Panc1 (cell line): Measurements from ENCODE around the gene KPTN. TPM values are rescaled to one million over a fixed set of nuclear protein-coding genes. Genes with fewer than 3 reads are reported as not detected.

Experiments used
- ATAC-seq: fragments of 200-7000 bp; cut with Tn5 transposase; 2 replicates; pipeline ENCODE4 v1.9.1; 2020; ENCODE audit warnings: mild to moderate bottlenecking, moderate library complexity
- BruUV-seq: library from RNA; stranded (reverse); fragments of 400-500 nt; replicated peaks from 2 replicates; lab custom pipeline; 2021; lab: Mats Ljungman, UMichigan
- CTCF ChIA-PET: fragments of 300-600 bp; sonication (Branson Sonifier 250); formaldehyde crosslinking; loops from one replicate; lab custom pipeline; 2022; ENCODE audit warnings: antibody characterized with exemption; lab: Charles Lee
- POLR2A ChIA-PET: fragments of 300-600 bp; sonication (Branson Sonifier 250); formaldehyde crosslinking; loops from one replicate; lab custom pipeline; 2022; ENCODE audit warnings: antibody characterized with exemption; lab: Charles Lee
- DNase-seq: peaks from one replicate; pipeline ENCODE4 v3.0.0-alpha.2; 2010; ENCODE audit warnings: low read depth, low spot score
- H3K27ac ChIP-seq: 2 replicates; pipeline ENCODE4 v1.5.1; 2011; ENCODE audit warnings: mild to moderate bottlenecking, low read length, inconsistent platforms
- H3K27me3 ChIP-seq: fragments of 200-500 bp; sonication (Bioruptor generic); 2 replicates; pipeline ENCODE4 v1.6.0; 2014; ENCODE audit warnings: low read length, inconsistent platforms; ENCODE audit not compliant: control insufficient read depth, insufficient read depth
- H3K36me3 ChIP-seq: fragments of 200-500 bp; sonication (Bioruptor generic); 2 replicates; pipeline ENCODE4 v1.5.1; 2014; ENCODE audit warnings: inconsistent platforms, mild to moderate bottlenecking, low read length, moderate library complexity; ENCODE audit not compliant: control insufficient read depth, insufficient read depth
- H3K4me1 ChIP-seq: 2 replicates; pipeline ENCODE4 v1.5.1; 2011; ENCODE audit warnings: inconsistent platforms, mild to moderate bottlenecking, low read length, moderate library complexity; ENCODE audit not compliant: control insufficient read depth, insufficient read depth
- H3K4me3 ChIP-seq, 2 experiments: 2 replicates each; pipeline ENCODE4 v1.5.1; 2011 to 2012; ENCODE audit warnings: low read depth in 2 of 2, low read length in 2 of 2, mild to moderate bottlenecking in 2 of 2, inconsistent platforms in 1 of 2, moderate library complexity in 1 of 2
- H3K9me3 ChIP-seq: fragments of 200-500 bp; sonication (Bioruptor generic); 2 replicates; pipeline ENCODE4 v1.5.1; 2014; ENCODE audit warnings: low read depth, mild to moderate bottlenecking, inconsistent platforms, low read length, moderate library complexity; ENCODE audit not compliant: control insufficient read depth, insufficient read depth
- POLR2AphosphoS5 ChIP-seq: IDR thresholded peaks from 2 replicates; pipeline ENCODE4 v1.6.1; 2012; ENCODE audit warnings: mild to moderate bottlenecking, low read depth, low read length, moderate library complexity
- SIN3A ChIP-seq: IDR thresholded peaks from 2 replicates; pipeline ENCODE4 v1.6.1; 2012; ENCODE audit warnings: low read depth, mild to moderate bottlenecking, low read length, moderate library complexity, borderline replicate concordance; ENCODE audit not compliant: insufficient read depth
- TCF7L2 ChIP-seq: IDR thresholded peaks from 2 replicates; pipeline ENCODE4 v1.6.1; 2011; ENCODE audit warnings: mild to moderate bottlenecking, low read depth, low read length, inconsistent platforms
- in situ Hi-C: cut with HindIII; loops from 2 replicates; pipeline ENCODE4 v1.10.0; 2016; ENCODE audit warnings: low sequenced_read_pairs, low pct_unique_long_range_greater_than_20kb
- intact Hi-C: fragments of 100-400 bp; cut with micrococcal nuclease; formaldehyde crosslinking; loops from one replicate; pipeline ENCODE4 v1.10.0; 2022; ENCODE audit not compliant: unreplicated experiment
- total RNA-seq: library from RNA; stranded (reverse); gene quantifications from one replicate; pipeline ENCODE4 v1.2.1, GENCODE V29; 2021; ENCODE audit not compliant: unreplicated experiment
- TF ChIP-seq, protein P1 (sequence below), 2 experiments: IDR thresholded peaks; 2 replicates each; pipeline ENCODE4 v1.6.1; 2011 to 2012; ENCODE audit warnings: low read depth in 2 of 2, control low read depth in 1 of 2, low read length in 1 of 2, mild to moderate bottlenecking in 1 of 2, moderate library complexity in 1 of 2; ENCODE audit not compliant: insufficient read depth in 1 of 2
- TF ChIP-seq, protein P2 (sequence below): fragments of 450-650 bp; IDR thresholded peaks from 2 replicates; pipeline ENCODE4 v1.5.1; 2017; ENCODE audit warnings: mild to moderate bottlenecking

KPTN gene
- total RNA-seq, 1 experiment from 2014 or later, result 26.5 TPM

DNA sequence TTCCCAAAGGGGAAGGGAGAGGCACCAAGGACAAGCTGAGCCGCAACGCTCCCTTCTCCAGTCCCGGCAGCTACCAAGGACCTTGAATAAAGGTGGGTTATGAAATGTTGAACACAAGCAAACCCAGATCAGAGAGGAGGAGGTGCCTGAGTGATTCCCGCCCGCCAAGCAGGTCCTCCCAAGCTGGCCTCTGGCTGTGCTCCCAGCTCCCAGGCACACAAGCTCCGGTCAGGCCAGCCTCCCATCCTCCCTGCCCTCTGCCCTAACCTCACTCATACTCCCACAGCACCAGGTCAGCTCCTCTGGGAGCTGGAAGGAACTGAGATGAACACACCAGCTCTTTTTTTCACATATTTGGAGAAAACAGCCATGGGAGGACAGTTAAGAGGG lies 27.1 kb upstream of the KPTN start:
- Histone ChIP-seq H3K4me1 (peaks cover 22% of the 10 kb centered on the region), H3K27ac (no peak overlapping the region), H3K27me3 (no peaks in the 10 kb centered on the region), H3K9me3 (no peaks in the 10 kb centered on the region), H3K36me3 (no peaks in the 10 kb centered on the region; the same call in 1 of the 2 replicates), H3K4me3 (no peak overlapping the region)
- CTCF ChIA-PET, result no interaction called here
- in situ Hi-C loops (no loop called here), intact Hi-C loops (loop anchor here (10.0 kb wide), 1 partner anchor 94 kb away; the partner anchor contains the start of gene BICRA)
- ATAC-seq (no peak), DNase-seq (no peak)
- no TSS peak for BruUV-seq
- POLR2A ChIA-PET, result no interaction called here
- TF ChIP-seq, protein P1, sequence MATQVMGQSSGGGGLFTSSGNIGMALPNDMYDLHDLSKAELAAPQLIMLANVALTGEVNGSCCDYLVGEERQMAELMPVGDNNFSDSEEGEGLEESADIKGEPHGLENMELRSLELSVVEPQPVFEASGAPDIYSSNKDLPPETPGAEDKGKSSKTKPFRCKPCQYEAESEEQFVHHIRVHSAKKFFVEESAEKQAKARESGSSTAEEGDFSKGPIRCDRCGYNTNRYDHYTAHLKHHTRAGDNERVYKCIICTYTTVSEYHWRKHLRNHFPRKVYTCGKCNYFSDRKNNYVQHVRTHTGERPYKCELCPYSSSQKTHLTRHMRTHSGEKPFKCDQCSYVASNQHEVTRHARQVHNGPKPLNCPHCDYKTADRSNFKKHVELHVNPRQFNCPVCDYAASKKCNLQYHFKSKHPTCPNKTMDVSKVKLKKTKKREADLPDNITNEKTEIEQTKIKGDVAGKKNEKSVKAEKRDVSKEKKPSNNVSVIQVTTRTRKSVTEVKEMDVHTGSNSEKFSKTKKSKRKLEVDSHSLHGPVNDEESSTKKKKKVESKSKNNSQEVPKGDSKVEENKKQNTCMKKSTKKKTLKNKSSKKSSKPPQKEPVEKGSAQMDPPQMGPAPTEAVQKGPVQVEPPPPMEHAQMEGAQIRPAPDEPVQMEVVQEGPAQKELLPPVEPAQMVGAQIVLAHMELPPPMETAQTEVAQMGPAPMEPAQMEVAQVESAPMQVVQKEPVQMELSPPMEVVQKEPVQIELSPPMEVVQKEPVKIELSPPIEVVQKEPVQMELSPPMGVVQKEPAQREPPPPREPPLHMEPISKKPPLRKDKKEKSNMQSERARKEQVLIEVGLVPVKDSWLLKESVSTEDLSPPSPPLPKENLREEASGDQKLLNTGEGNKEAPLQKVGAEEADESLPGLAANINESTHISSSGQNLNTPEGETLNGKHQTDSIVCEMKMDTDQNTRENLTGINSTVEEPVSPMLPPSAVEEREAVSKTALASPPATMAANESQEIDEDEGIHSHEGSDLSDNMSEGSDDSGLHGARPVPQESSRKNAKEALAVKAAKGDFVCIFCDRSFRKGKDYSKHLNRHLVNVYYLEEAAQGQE (IDR thresholded peaks at IDR 0.05; ENCODE audit: insufficient read depth in 1 of 2, low read depth in 2 of 2, low read length in 1 of 2), result no peak
- TF ChIP-seq SIN3A (no peak), TCF7L2 (no peak), POLR2AphosphoS5 (no peak)
- TF ChIP-seq, protein P2, sequence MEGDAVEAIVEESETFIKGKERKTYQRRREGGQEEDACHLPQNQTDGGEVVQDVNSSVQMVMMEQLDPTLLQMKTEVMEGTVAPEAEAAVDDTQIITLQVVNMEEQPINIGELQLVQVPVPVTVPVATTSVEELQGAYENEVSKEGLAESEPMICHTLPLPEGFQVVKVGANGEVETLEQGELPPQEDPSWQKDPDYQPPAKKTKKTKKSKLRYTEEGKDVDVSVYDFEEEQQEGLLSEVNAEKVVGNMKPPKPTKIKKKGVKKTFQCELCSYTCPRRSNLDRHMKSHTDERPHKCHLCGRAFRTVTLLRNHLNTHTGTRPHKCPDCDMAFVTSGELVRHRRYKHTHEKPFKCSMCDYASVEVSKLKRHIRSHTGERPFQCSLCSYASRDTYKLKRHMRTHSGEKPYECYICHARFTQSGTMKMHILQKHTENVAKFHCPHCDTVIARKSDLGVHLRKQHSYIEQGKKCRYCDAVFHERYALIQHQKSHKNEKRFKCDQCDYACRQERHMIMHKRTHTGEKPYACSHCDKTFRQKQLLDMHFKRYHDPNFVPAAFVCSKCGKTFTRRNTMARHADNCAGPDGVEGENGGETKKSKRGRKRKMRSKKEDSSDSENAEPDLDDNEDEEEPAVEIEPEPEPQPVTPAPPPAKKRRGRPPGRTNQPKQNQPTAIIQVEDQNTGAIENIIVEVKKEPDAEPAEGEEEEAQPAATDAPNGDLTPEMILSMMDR, result no peak

DNA sequence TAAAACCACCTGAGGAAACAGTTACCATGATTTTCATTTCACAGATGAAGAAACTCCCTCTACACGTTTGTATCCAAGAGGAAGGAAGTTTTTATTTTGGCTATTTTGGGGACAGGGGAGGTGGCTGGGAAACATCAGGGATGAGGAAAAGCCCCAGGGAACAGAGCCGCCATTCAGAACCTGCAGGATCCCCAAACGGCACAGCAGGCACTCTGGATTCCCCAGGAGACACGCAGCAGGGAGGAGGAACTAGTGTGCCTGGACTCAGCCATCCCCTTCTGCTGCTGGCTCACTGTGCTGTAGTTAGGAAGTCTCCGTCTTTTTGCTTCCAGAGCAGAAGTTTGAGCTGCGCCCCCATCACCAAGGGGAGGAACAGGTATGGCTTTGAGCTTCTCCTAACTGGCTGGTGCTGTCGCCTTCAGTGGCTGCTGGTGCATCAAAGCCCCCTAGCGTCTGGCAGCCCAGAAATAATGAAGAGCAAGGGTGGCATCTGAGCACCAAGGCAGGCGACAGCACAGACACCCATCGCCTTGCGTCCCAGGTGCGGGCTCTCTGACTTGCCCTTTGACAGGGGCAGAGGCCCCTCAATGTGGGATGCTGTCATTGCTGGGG lies 26.6 kb upstream of the KPTN start:
- Histone ChIP-seq H3K4me1 (peaks cover 22% of the 10 kb centered on the region), H3K27ac (no peak overlapping the region), H3K9me3 (no peaks in the 10 kb centered on the region), H3K27me3 (no peaks in the 10 kb centered on the region), H3K36me3 (no peaks in the 10 kb centered on the region; the same call in 1 of the 2 replicates), H3K4me3 (no peak overlapping the region)
- ATAC-seq, result no peak
- in situ Hi-C loops, result no loop called here
- CTCF ChIA-PET, result no interaction called here
- BruUV-seq, result no TSS peak
- DNase-seq, result no peak
- intact Hi-C loops, result loop anchor here (10.0 kb wide), 1 partner anchor 94 kb away; the partner anchor contains the start of gene BICRA
- POLR2A ChIA-PET, result no interaction called here
- TF ChIP-seq, protein P1 (IDR thresholded peaks at IDR 0.05; ENCODE audit: insufficient read depth in 1 of 2, low read depth in 2 of 2, low read length in 1 of 2), result no peak
- TF ChIP-seq, protein P2, result no peak
- TF ChIP-seq POLR2AphosphoS5, result no peak
- no peak for TF ChIP-seq TCF7L2
- no peak for TF ChIP-seq SIN3A
